HEK293T (cell line): ENCODE results near the gene PSMA7.

Experiments used
- CTCF ChIA-PET: fragments of 350-600 bp; formaldehyde crosslinking; extraction: SDS; loops from one replicate; lab custom pipeline; 2021; ENCODE audit warnings: antibody characterized with exemption, inconsistent platforms; lab: Yijun Ruan, JAX
- POLR2A ChIA-PET: fragments of 350-600 bp; formaldehyde crosslinking; extraction: SDS; loops from one replicate; lab custom pipeline; 2020; ENCODE audit warnings: antibody characterized with exemption, inconsistent platforms; lab: Yijun Ruan, JAX
- DNase-seq: peaks from one replicate; pipeline ENCODE4 v3.0.0; 2012; ENCODE audit warnings: mixed read lengths; ENCODE audit errors: extremely low spot score
- ARNT ChIP-seq: fragments of 450-650 bp; IDR thresholded peaks from 2 replicates; pipeline ENCODE4 v1.6.1; 2017; ENCODE audit warnings: mild to moderate bottlenecking
- BHLHE40 ChIP-seq: fragments of 450-650 bp; IDR thresholded peaks from 2 replicates; pipeline ENCODE4 v1.6.1; 2016; ENCODE audit warnings: mild to moderate bottlenecking, moderate library complexity, borderline replicate concordance
- CTBP1 ChIP-seq: fragments of 450-650 bp; IDR thresholded peaks from 2 replicates; pipeline ENCODE4 v1.6.1; 2016; ENCODE audit warnings: borderline replicate concordance
- ELF4 ChIP-seq: fragments of 450-650 bp; IDR thresholded peaks from 2 replicates; pipeline ENCODE4 v1.6.1; 2017; ENCODE audit warnings: antibody characterized with exemption
- FOXA1 ChIP-seq: fragments of 450-650 bp; IDR thresholded peaks from 2 replicates; pipeline ENCODE4 v1.6.1; 2016; ENCODE audit warnings: mild to moderate bottlenecking
- FOXK2 ChIP-seq: fragments of 450-650 bp; IDR thresholded peaks from 2 replicates; pipeline ENCODE4 v1.6.1; 2016; ENCODE audit warnings: mild to moderate bottlenecking
- HDGF ChIP-seq: fragments of 450-650 bp; IDR thresholded peaks from 2 replicates; pipeline ENCODE4 v1.6.1; 2017; ENCODE audit warnings: antibody characterized with exemption, borderline replicate concordance
- L3MBTL2 ChIP-seq: fragments of 450-650 bp; conservative IDR thresholded peaks from 2 replicates; pipeline ENCODE4 v1.6.1; 2016; ENCODE audit warnings: mild to moderate bottlenecking
- LEF1 ChIP-seq: fragments of 450-650 bp; IDR thresholded peaks from 2 replicates; pipeline ENCODE4 v1.6.1; 2017; ENCODE audit warnings: mild to moderate bottlenecking, borderline replicate concordance
- NFRKB ChIP-seq: fragments of 450-650 bp; IDR thresholded peaks from 2 replicates; pipeline ENCODE4 v1.6.1; 2016; ENCODE audit warnings: mild to moderate bottlenecking, moderate library complexity
- SP1 ChIP-seq: fragments of 450-650 bp; IDR thresholded peaks from 2 replicates; pipeline ENCODE4 v1.6.1; 2017
- SUZ12 ChIP-seq: fragments of 450-650 bp; IDR thresholded peaks from 2 replicates; pipeline ENCODE4 v1.6.1; 2016; ENCODE audit warnings: mild to moderate bottlenecking
- TARDBP ChIP-seq: fragments of 450-650 bp; IDR thresholded peaks from 2 replicates; pipeline ENCODE4 v1.6.1; 2016
- ZNF384 ChIP-seq: fragments of 450-650 bp; IDR thresholded peaks from 2 replicates; pipeline ENCODE4 v1.6.1; 2016
- TF ChIP-seq, protein P1 (sequence below): fragments of 450-650 bp; IDR thresholded peaks from 2 replicates; pipeline ENCODE4 v1.6.1; 2016

Gene PSMA7

DNA sequence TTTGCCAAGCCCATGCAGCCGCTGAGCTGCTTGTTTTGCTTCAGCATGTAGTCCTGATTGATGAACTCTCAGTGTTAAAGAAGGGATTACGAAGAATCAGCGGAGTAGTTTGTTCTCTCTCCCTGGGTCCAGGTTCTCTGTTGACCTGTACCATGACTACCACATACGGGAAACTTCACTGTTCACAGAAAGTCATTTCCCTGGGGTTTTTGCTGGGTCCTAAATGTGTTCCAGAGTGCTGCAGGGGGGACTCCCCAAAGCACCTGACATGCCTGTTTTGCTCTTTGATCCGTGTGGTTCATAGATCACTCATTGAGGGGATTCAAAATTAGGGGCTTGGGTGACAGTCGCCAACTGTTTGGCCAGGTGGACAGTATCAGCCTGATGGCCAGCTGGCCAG, 15.4 kb downstream of the PSMA7 start:
- DNase-seq = no peak
- TF ChIP-seq FOXK2 (no peak), SUZ12 (no peak), CTBP1 (no peak), HDGF (no peak), LEF1 (no peak), ELF4 (no peak)
- POLR2A ChIA-PET = interaction anchor here (1.3 kb wide), 1 partner anchor 61 kb away, joined by 4 read pairs; no protein-coding TSS in a partner anchor
- CTCF ChIA-PET = no interaction called here

DNA sequence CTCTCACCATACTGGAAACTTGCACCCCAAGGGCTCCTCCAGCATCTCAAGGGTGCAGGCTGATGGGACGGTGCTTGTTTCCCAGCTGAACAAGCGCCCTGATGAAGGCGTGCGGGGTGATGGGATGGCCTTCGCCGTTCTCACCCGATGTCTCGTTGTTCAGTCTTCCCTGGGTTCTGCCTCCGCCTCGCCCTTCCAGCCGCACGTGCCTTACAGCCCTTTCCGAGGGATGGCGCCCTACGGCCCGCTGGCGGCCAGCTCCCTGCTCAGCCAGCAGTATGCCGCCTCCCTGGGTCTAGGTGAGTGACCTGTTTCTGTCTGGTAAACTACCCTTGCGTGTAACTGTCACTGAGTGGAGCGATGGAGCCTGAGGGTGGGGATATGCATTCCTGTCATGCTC, 17.1 kb downstream of the PSMA7 start:
- CTCF ChIA-PET = interaction anchor here (1.2 to 1.3 kb wide), 2 partner anchors 8 to 10 kb away, joined by 3 to 4 read pairs; no protein-coding TSS in a partner anchor
- no peak for DNase-seq
- POLR2A ChIA-PET = interaction anchor here (1.9 kb wide), 1 partner anchor 10 kb away, joined by 9 read pairs; no protein-coding TSS in a partner anchor
- no peak for TF ChIP-seq L3MBTL2
- TF ChIP-seq LEF1 = no peak
- TF ChIP-seq, protein P1, sequence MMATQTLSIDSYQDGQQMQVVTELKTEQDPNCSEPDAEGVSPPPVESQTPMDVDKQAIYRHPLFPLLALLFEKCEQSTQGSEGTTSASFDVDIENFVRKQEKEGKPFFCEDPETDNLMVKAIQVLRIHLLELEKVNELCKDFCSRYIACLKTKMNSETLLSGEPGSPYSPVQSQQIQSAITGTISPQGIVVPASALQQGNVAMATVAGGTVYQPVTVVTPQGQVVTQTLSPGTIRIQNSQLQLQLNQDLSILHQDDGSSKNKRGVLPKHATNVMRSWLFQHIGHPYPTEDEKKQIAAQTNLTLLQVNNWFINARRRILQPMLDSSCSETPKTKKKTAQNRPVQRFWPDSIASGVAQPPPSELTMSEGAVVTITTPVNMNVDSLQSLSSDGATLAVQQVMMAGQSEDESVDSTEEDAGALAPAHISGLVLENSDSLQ = no peak
- TF ChIP-seq FOXK2 = no peak
- no peak for TF ChIP-seq HDGF

DNA sequence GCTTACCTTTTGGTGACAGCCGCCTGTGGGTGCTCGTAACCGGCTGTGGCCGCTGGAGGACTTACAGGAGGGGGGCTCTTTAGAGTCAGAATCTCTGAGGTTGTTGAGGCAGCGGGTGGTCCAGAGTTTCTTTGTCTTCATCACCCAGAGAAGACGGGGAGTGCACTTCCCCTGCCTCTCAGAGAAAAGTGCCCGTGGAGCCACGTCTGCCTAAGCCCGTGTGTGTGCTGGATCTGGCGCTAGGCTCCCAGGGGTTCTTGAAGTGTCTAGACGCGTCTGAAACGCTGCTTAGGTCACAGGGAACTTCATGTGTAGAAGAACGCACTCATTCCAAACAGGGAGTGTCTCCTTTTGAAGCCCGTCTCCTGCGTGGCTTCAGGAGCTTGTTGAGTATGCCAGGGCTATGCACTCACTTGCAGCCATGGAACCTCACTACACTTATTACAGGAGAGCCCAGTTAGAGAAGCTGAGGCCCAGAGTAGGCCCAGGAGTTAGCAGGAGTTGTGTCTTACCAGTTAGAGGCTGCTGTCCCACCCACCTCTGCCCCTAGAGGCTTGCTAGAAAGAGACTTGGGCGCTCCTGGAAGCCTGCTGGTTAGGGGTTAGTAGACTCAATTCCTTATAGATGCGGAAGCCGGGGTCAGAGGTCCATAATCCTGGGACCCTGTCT, 19.6 kb downstream of the PSMA7 start:
- CTCF ChIA-PET = no interaction called here
- no peak for TF ChIP-seq BHLHE40
- no peak for TF ChIP-seq TARDBP
- TF ChIP-seq SP1 = no peak
- TF ChIP-seq ZNF384 = no peak
- no peak for TF ChIP-seq SUZ12
- TF ChIP-seq ARNT = no peak
- POLR2A ChIA-PET = interaction anchor here (1.7 kb wide), 1 partner anchor 12 kb away, joined by 3 read pairs; no protein-coding TSS in a partner anchor
- DNase-seq = no peak

DNA sequence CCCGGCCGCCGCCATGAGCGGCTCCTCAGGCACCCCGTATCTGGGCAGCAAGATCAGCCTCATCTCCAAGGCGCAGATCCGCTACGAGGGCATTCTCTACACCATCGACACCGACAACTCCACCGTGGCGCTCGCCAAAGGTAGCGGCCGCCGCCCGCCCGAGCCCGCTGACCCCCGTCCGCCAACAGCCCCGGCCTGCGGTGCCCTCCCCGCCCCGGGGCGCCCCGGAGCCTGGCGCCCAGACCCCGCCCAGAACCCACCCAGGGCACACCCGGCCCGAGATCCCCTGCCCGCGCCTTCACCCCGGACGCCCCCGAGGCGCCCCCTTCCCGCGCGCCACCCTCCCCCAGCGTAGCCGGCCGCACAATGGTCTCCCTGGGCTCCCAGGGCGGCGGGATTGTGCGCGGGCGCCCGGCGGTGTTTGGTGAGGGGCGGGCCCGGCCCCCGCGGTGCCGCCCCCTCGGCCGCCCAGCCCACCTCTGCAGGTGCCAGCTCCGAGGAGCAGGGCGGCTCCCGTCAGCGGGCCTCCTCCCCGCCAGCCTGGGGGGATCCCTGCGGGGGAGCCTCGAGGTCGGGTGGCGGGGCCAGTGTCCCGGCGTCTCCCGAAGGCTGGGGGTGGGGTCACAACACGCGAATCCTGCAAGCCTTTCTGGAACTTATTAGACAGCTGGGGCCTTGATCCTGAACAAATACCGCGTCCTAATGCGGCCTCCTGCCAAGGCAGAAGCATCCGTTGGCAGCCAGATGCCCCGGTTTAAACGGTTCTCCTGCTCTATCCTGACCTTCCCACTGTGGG, 20.3 kb downstream of the PSMA7 start:
- POLR2A ChIA-PET = interaction anchor here (1.0 to 2.5 kb wide), 7 partner anchors 13 to 94 kb away, joined by 3 to 37 read pairs (median 7); partner anchors contain the start of genes PSMA7, SS18L1 and TAF4
- CTCF ChIA-PET = no interaction called here
- DNase-seq = peak; percentile 21

DNA sequence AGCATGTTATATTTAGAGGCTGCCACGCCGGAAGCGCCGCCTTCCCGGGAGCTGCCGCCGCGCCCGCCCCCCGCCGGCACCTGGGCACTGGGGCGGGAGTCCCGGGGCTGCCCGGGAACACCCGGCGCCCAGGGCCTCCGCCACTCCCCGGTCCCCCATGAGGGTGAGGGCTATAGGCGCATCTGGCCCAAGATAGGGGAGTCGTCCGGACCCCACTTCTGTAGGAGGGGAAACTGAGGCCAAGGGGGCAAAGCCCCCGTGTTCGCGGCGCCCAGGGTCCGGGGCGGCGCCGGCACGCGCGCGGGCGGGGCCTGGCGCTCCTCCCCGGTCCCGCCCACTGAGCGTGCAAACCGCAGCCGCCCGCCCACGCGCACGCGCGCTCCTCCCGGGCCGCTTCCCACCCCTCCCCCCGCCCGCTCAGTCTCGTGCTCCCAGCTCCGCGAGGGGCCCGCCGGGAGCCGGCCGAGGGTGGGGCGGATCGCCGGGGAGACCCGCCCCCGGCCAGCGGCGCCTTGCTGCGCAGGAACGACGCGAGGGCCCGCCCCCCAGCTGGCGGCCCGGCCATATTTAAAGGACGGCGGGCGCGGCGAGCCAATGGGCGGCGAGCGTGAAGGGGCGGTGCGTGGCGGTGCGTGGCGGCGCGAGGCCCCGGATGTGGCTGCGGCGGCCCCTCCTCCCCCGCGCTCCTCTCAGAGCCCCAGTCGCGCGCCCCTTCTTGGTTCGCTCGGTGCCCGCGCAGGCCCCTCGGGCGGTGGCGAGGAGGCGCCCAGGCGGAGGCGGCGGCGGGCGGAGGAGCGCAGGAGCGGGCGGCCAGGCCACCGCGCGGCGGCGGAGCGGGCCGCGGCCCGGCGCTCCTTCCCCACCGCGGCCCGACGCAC, 21.2 kb downstream of the PSMA7 start, which contains the start of gene LSM14B:
TSS of gene LSM14B (plus strand) at position 700 of the 878 bp plus-strand sequence. CDS start 192 bp downstream, outside the sequence.
- CTCF ChIA-PET = no interaction called here
- no peak for TF ChIP-seq ZNF384
- TF ChIP-seq LEF1 = peak; percentile 77
- no peak for TF ChIP-seq FOXA1
- TF ChIP-seq, protein P1 = no peak
- TF ChIP-seq ELF4 = no peak
- TF ChIP-seq ARNT = peak; percentile 76
- POLR2A ChIA-PET = interaction anchor here (0.7 to 2.5 kb wide), 18 partner anchors 9 to 264 kb away, joined by 3 to 37 read pairs (median 4); partner anchors contain the start of genes PSMA7, SS18L1 and TAF4

More for the DNA sequence above, 20.3 kb downstream of the PSMA7 start:
- TF ChIP-seq CTBP1 (no peak), NFRKB (no peak), FOXA1 (no peak), ARNT (no peak), SUZ12 (no peak), HDGF (no peak), TARDBP (no peak)

DNA sequence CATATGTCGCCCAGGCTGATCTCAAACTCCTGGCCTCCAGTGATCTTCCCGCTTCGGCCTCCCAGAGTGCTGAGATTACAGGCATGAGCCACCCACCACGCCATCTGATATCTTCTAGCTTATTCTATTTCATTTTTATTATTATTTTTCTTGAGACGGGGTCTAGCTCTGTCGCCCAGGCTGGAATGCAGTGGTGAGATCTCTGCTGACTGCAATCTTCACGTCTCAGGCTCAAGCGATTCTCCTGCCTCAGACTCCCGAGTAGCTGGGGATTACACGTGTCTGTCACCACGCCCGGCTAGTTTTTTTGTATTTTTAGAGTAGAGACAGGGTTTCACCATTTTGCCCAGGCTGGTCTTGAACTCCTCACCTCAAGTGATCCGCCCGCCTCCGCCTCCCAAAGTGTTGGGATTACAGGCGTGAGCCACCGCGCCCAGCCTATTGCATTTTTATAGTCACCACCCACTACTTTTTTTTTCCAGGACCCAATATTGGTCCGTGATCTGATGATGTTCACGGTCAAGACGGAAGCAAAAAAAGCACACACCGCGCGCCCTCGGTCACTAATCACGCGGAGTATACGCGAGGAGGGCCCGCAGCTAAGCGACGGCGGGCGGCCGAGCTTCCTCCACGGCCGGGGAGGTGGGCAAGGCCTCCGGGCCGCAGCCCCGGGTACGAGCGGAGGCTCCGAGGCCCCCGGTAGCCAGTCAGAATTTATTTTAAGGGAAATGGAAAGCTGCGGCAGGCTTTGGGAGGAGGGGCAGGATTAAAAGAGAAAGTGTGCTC, 22.0 kb downstream of the PSMA7 start:
- no peak for DNase-seq
- ChIA-PET CTCF (interaction anchor here (0.6 kb wide), 1 partner anchor 110 kb away, joined by 3 read pairs; no protein-coding TSS in a partner anchor), POLR2A (interaction anchor here (0.7 to 2.5 kb wide), 16 partner anchors 8 to 265 kb away, joined by 3 to 37 read pairs (median 4); partner anchors contain the start of genes PSMA7, SS18L1 and TAF4)
- TF ChIP-seq SP1 (no peak), ZNF384 (peak; percentile 70), L3MBTL2 (peak; percentile 77; the same call in 1 of the 2 replicates)

More for the DNA sequence above, 21.2 kb downstream of the PSMA7 start, which contains the start of gene LSM14B:
- DNase-seq = peak; percentile 98
